Stimulated activated CD4-positive, alpha-beta T cell treated with anti-CD3 and anti-CD28 coated beads, TNF-alpha, amount 100 ng/mL, for 4 hours (primary cell): ENCODE data around the gene P3R3URF.
A peak's percentile ranks its signal among the peaks of the same experiment; 100 is the strongest.

Source experiments
- DNase-seq, 3 experiments: peaks; one replicate each; pipeline ENCODE4 v3.0.0-alpha.2; 2020; ENCODE audit warnings: low read depth in 3 of 3

The P3R3URF gene

DNA sequence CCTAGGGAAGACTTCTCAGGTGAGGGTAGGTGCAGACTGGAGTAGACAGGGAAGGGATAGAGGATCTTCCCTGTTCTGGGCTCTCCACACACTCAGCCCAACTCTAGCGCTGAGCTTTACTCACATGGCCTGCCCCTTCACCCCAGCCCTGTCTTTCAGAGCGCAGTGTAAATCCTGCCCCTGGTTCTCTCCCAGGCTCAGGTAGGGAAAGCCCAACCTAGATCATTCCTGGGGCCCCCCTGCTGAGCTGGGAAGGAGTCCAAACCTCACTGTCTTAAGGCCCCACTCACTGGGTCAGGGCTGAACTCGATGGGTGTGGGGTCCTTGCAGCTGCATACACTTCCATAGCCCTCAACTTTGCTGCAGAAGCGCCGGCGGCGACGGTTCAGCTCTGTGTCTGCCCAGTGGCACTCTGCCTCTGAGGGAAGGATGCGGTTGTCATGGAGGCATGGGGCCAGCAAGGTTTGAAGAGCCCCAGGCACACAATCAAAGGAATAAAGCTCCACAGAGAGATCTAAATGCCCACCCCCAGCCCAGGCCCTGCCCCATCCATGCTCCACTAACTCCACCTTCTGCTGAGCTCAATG is 17.8 kb upstream of the P3R3URF start:
- DNase-seq, result no peak

DNA sequence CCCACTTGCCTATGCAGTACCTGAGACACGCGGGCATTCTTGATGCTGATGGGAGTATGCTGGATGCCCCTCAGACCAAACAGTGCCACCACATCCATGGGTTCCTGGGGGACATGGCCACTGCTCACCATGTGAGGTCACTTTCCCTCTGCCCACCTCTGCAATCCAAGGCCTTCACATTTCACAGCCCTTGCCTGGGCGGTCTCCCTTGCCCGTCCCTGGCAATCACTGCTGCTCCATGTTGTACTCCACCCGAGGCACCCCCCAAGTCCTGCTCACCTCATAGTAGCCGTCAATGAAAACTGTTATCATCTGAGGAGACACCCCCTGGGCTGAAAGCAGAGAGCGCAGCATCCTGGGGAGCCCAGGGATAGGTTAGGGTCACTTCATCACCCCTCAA is 17.0 kb upstream of the P3R3URF start:
- DNase-seq, result no peak

DNA sequence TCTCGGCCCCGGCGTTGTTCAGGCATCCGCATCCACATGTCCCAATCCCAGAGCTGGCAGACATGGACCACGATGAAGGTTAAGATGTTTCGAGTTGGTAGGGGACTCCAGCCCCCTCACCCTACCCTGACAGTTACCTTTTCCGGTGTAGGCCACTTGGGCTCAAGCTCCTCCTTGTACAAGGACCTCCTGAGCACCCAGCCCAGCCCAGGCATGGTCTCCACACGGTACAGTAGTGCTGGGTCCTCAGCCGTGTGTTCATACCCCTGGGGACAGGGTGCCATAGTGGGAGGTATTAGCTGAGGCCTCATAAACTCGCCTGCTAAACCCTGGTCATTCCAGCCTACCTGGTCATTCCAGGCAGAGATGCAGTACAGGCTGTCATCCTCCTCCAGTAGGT is 15.9 kb upstream of the P3R3URF start:
- no peak for DNase-seq

DNA sequence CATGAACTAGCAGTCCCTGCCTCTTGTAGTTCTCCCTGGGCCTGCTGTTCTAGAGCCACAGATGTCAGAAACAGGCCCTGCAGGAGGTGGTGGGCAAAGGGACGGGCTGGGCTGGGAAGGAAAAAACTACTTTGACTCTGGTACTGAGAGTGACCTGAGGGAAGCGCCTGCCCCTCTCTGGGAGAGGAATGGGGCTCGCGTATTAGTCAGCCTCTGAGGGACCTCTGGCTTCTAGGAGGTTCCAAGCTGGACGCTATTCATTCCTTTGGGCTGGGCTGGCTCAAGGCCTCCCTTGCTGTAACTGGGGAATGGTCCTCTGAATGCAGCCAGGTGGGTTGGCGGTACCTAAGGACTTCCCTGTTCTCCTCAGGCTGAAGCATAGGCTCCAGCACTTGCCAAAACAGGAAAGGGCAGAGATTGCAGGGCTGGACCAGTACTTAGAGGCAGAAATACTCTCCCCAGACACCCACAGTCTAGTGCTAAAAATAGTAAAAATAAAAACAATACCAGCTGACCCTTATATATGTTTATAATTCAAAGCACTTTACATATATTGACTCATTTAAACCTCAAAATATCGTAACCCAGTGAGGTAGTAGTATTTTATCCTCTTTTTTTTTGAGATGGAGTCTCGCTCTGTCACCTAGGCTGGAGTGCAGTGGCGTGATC is 14.9 kb upstream of the P3R3URF start:
- no peak for DNase-seq

DNA sequence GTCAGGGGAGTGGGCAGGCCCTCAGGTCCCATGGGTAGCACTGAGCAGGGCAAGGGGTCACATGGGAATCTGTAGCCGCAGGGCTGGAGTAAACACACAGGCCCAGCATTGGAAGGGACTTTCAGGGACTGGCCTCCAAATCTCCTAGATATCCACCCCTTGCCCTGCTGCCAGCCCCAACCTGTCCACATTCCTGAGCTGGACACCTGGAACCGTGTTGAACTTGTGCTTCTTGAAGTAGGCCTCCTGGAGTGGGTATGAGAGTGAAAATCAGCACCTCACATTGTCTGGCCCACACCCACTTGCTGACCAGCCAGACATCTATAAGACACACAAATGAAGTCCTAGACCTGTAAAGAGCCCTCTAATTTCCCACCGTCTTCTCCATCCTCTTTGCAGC is 14.3 kb upstream of the P3R3URF start:
- DNase-seq, result no peak

DNA sequence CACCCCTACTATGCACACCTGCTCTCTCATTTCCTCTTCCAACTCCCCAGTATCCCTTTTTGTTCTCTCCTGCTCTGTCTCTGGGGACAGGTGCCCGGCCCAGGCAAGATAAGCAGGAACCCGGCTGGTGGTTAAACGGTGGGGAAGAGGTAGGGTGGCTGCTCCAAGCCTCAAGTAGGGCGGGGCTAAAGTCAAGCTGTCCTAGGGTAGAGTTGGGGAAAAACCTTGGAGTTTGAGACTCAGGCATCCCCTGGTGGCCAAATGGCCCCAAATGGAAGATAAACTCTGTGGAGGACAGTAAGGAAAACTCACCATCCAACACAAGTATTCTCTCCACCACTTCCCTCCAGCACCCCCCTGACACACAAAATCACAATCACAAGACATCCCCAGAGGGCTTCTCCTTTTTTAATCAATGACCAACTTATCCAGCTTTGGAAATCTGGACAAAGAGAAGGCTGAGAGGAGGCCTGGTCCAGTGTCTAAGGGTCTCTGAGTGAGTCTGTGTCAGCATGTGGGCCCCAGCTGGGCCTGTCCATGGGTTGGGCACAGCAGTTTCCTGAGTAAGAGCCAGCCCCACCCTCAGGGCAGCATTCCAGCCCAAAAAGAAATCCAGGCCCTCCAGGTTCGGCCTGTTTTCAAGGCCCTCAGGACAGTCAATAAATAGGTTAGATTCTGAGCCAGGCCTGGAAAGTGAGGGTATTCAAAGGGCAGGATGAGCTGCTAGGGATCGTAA is 12.2 kb upstream of the P3R3URF start:
- DNase-seq, result no peak

DNA sequence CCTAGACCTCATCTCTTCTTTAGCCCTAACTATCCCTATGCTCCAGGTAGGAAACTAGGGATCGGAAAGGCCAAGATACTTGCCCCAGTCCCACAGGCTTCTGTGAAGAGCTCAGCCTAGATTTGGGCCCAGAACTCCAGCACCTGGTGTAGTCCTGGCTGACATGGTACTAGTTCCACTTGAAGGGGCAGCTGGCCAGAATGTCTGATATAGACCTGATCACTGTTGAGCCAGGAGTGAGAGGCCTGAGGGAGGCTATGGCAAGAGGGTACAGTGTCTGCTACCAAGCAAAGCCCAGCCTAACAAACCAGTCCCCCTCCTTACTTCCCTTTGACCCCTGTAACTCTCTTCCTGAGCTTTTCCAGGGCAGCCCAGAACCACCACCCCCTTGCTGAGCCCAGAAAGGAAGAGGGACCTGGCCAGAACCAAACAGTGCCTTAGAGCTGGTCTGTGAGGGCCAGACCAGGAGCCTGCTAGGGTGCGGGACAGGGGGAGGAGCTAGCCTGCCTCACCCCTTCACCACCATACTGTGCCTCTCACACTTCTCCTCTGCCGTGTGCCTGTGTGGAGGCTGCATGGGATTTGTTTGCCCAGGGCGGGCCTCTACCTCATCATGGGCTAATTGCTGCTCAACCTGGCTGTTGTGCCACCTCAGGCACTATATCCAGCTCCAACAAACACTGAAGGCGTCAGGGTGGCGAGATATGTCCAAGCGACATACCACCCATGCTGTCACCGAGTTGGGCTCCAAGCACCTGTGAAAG is 11.0 kb upstream of the P3R3URF start:
- DNase-seq, result no peak

DNA sequence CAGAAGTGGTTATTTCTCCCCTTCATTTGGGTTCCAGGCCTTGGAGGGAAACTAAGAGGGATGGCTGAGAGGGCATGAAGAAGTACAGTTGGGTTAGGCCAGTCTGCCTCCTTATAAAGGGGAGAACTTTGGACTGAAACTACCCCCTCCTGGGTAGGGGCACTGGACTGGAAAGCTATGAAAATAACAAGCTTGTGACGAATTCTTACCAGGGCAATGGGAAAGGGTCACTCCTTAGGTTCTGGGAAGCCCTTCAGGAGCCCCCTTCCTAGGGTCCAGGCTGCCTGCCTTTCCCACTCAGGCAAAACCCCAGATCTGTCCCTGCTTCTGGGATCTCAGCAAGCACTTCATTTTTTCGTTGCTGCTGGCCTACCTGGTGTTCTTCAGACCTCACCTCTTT is 9.8 kb upstream of the P3R3URF start:
- DNase-seq, result no peak

DNA sequence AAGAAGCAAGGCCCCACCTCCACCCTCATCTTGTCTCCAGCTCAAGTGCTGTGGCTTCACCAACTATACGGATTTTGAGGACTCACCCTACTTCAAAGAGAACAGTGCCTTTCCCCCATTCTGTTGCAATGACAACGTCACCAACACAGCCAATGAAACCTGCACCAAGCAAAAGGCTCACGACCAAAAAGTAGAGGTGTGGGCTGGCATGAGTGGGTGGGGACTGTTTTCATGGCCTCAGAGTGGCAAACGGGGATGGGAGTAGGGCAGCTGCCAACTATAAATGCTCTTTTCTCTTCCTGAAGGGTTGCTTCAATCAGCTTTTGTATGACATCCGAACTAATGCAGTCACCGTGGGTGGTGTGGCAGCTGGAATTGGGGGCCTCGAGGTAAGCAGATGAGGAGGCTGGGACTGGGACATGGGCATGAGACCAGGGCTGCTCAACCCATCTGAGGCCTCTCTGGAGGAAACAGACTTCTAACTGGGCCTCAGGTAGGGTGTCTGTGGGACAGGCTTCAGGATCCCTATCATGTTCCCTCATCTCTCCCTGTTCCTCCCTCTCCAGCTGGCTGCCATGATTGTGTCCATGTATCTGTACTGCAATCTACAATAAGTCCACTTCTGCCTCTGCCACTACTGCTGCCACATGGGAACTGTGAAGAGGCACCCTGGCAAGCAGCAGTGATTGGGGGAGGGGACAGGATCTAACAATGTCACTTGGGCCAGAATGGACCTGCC is 8.8 kb upstream of the P3R3URF start:
- peak in 1 of 3 experiments; percentile 40 for DNase-seq

DNA sequence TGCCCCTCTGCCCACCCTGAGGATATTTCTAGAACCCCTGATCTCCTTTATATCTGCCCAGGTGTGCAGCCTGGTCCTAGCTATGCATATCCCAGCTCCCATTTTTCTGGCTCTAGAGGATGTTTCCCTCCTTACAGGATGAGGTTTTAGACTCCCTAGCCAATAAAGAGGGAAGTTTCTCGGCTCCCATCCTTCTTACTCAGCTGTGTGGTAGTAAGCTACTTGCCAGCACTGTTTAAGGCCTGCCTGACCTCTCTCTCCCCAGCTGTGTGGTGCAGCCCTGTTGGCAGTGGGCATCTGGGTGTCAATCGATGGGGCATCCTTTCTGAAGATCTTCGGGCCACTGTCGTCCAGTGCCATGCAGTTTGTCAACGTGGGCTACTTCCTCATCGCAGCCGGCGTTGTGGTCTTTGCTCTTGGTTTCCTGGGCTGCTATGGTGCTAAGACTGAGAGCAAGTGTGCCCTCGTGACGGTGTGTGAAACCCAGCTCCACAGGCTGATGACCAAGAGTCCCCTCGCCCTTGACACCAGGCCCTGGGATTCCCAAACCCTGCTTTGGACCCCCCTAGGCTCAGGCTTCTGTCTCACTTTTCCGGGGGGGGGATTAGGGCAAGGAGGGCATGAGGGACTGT is 7.8 kb upstream of the P3R3URF start:
- no peak for DNase-seq

DNA sequence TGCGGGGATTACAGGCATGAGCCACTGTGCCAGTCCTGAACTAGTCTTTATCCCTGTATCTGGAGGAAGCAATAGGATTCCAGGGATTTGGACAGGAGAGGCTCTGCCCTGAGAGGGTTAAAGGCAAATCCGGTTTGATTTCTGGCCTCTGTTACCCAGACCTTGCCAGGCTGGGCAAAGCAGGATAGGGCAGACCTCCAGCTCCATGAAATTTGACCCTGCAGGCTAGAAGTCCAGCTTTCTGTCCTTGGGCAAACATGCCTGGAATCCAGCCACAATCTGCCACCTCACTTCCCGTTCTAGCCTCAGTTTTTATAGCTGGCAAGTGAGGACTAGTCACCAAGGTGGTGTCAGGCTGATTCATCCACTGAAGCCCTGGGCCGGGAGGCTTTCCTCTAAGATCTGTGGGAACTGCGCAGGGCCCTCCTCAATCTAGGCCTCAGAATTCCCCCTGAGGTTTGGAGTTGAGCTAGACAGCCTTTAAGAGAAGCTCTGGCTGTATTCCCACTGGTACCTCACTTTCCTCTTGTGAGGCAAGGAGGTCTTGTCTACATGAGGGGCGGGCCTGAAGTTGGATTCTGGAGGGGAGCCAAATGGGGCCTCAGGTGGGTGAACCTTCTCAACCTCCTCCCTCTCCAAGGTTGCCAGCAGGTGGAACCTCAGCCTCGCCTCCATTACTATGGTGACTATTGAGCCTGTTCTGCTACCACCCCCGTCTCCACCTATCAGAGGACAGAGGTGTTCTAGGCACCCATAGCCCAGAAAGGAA is 7.0 kb upstream of the P3R3URF start:
- no peak for DNase-seq

DNA sequence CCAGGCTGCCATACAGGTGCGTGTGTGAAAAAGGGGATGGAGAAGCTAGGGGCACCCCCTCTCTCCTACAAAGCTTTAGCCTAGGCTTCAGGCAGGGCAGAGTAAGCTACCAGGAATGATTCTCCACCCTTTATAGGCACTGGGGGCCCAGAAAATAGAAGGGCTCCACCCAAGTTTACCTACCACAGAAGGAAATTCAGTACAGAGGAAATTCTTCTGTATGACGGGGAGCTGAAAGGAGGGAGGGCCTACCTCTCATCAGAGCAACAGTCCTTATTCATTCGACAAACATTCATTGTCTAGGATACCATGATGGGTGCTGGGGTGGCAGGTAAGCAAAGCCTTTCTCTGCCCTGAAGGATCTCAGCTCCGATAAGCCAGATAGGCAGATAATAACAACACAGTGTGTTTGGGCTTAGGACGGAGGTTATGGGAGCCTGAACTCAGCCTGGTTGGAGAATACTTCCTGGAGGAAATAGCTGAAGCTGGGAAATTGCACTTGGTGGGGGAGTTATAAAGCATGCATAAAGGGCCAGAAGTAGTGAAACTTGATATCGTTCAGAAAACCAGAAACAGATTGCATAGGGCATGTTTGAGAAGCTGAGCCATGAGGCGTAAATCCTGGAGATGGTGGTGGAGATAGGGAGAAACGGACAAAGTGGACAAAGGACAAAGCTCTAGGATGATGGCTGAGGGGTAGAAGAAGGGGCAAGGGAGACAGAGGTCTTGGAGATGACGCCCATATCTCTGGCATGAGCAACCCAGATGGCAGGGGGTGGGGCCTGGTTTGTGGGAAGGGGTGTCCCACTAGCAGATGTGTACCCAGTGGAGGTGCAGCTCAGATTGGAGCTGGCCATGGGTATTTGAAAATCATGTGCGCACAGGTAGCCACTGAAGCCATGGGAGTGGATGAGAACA is 5.3 kb upstream of the P3R3URF start:
- DNase-seq, result no peak

DNA sequence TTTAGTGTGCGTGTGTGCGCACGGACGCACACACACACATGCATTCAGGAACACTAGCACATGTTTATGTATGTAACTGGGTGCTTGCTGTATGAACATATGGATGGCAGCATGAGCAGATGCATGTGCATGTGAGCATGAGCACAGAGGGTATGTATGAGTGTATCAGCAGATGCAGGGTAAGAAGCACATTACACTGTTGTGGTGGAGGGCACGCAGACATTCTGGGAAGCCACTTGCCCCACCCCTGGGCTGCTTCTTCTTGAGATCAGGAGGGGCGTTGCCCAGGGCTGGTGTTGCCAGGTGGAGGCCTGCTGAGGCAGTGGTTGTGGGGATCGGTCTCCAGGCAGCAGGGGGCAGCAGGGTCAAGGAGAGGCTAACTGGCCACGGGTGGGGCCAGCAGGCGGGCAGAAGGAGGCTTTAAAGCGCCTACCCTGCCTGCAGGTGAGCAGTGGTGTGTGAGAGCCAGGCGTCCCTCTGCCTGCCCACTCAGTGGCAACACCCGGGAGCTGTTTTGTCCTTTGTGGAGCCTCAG is 3.9 kb upstream of the P3R3URF start:
- no peak for DNase-seq

DNA sequence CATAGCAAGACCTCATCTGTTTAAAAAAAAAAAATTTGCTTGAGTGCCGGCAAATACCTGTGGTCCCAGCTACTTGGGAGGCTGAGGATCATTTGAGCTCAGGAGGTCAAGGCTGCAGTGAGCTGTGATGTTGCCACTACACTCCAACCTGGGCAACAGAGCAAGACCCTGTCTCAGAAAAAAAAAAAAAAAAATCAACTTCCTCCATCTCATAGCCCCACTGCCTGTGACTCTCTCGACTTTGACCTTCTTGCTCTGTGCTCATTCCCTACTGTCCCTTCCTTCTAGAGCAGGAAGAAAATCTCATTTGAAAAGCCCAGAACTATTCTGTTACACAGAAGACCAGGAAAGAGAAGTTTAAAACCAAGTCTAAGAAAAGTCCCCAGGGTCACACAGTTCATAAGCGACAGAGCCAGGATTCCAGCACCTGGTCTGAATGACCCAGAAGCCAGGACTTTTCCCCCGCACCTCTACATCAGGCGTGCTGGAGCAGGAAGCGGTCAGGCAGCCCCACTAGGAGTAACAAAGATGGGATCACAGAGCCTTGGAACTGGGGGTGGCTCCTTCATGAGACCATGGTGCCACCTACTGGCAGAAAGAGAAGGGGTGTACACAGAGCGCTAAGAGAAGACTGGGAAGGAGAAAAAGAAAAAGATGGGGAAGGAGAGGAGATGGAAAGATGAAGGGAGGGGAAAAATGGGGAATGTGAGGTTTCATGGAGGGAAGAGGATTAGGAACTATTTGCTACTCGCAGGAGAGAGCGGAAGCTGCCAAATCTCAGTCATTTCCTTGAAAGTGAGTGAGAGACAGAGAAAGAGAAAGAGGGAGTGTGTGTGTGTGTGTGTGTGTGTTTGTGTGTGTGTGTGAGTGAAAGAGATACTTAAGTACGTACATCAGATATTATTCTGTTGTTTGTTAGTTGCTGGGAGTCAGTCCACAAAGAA is 3.1 kb upstream of the P3R3URF start:
- peak in 1 of 3 experiments; percentile 32 for DNase-seq

DNA sequence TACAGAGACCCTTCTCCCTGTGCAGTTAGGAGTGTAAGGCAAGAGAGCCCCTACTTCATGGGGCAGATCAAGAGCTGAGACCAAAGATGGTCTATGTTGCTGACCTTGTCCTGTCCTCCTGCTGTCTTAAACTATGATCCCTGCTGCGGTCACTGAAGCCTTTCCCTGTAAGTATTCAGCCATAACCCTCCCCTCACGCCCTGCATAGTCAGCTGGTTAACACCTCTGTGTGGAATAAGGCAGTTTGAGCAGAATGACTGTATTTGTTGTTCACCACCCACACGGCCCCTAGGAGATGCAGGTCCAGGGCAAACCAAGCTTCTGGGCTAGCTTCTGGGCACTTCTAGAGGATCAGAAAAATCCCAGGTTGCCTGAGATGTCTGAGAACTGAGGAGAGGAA is 1.0 kb downstream of the P3R3URF start:
- DNase-seq, result no peak

DNA sequence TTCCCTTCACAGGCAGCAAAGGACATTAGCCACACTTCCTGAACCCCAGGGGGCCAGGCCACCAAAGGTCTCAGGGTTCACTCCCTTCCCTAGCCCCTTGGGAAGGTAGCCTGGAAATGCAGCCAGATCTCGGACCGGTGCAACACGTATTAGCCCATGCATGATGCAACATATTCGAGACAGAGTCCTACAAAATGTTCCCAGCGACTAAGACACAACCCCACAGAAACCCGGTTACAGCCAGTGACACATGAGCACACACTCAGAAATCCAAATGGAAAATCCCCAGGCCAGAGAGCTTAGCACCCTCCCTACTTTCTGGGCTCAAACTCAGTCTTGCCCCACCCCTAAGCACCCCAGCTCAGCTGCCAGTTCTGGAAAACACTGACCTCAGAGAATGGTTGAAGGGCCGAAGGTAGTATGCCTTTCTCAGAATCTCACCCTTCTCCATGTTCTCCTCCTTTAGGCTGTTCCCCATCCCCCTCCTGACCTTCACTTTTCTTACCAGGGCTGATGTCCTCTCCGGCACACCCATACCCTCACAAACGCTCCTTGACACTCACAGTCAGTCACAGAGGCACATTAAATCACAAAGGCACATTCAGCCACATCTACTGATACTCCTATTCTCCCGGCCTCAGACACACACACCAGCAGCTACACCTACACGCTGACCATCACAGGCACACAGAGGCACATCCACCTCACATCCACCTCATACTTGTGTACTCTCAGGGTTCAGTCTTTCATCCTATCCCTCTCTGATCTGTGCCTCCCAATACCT is 1.6 kb downstream of the P3R3URF start, which contains the start of gene TSPAN1:
Gene TSPAN1, plus strand, starts transcription at position 640 of the 784 bp plus-strand sequence. CDS start 6,021 bp downstream, outside the sequence.
- no peak for DNase-seq

DNA sequence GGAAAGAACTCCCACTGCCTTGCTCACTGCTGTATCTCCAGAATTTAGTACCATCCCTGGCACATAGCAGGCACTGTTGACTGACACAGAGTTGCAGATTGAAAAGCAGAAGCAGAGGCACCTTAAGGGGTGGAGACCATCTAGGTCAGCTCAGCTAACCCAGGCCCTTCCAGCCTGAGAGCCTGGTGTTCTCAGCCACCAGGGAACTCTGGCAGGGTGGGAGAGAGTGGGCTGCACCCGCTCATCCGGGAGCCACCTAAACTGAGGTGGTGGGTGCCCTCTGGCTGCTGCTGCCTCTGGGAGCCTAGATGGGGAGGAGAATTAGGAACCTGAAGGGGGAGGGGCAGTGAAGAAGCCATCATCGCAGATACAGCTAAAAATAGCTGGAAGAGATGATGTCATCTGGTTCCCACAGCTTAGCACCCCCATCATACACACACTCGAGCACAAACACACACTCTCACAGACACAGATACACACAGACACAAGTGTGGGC is 2.9 kb downstream of the P3R3URF start:
- no peak for DNase-seq
